ENCODE data around the gene TRHDE.
"Not testable (repeated sequence)": the region's sequence is repeated elsewhere in the genome, so short reads cannot be mapped to it uniquely, and the experiment has no call there.

The TRHDE gene

GRCh38 chr12:72535212-72535990 lies 263.2 kb downstream of the TRHDE start:
- DNase-seq: no peak

- DNase-seq: no peak
Measured at GRCh38 chr12:72540811-72541210, 268.6 kb downstream of the TRHDE start.

GRCh38 chr12:72543777-72544467 lies 271.8 kb downstream of the TRHDE start:
- no peak for DNase-seq

- no peak for DNase-seq
Measured at GRCh38 chr12:72546106-72546505, 273.9 kb downstream of the TRHDE start.

GRCh38 chr12:72547573-72547972 lies 275.4 kb downstream of the TRHDE start:
- no peak for DNase-seq

GRCh38 chr12:72549184-72549583 lies 277.0 kb downstream of the TRHDE start:
- no peak for DNase-seq

GRCh38 chr12:72560003-72560769 lies 288.0 kb downstream of the TRHDE start:
- DNase-seq: no peak

- DNase-seq: no peak
Measured at GRCh38 chr12:72570601-72571000, 298.4 kb downstream of the TRHDE start.

- no peak for DNase-seq
Measured at GRCh38 chr12:72574138-72574537, 302.0 kb downstream of the TRHDE start.

- DNase-seq: no peak
Measured at GRCh38 chr12:72578327-72578726, 306.2 kb downstream of the TRHDE start.

GRCh38 chr12:72586456-72586855 lies 314.3 kb downstream of the TRHDE start:
- DNase-seq: no peak

GRCh38 chr12:72602581-72602980 lies 330.4 kb downstream of the TRHDE start:
- no peak for DNase-seq

- no peak for DNase-seq
Measured at GRCh38 chr12:72605975-72606374, 333.8 kb downstream of the TRHDE start.

- no peak for DNase-seq
Measured at GRCh38 chr12:72610342-72610741, 338.2 kb downstream of the TRHDE start.

- DNase-seq: no peak
Measured at GRCh38 chr12:72610854-72611358, 338.7 kb downstream of the TRHDE start.

- no peak for DNase-seq
Measured at GRCh38 chr12:72612171-72612570, 340.0 kb downstream of the TRHDE start.

GRCh38 chr12:72618764-72619163 lies 346.6 kb downstream of the TRHDE start:
- no peak for DNase-seq

GRCh38 chr12:72622556-72622955 lies 350.4 kb downstream of the TRHDE start:
- DNase-seq: no peak

GRCh38 chr12:72631926-72632685 lies 359.9 kb downstream of the TRHDE start:
- DNase-seq: no peak

- DNase-seq: no peak
Measured at GRCh38 chr12:72642706-72643105, 370.5 kb downstream of the TRHDE start.

- DNase-seq: no peak
Measured at GRCh38 chr12:72647139-72647538, 375.0 kb downstream of the TRHDE start.

GRCh38 chr12:72658615-72659014 lies 386.4 kb downstream of the TRHDE start:
- DNase-seq: no peak

- not testable (repeated sequence) for DNase-seq
Measured at GRCh38 chr12:72660174-72660573, 388.0 kb downstream of the TRHDE start.
